ENCODE results near the gene VSTM1.

VSTM1 gene

DNA sequence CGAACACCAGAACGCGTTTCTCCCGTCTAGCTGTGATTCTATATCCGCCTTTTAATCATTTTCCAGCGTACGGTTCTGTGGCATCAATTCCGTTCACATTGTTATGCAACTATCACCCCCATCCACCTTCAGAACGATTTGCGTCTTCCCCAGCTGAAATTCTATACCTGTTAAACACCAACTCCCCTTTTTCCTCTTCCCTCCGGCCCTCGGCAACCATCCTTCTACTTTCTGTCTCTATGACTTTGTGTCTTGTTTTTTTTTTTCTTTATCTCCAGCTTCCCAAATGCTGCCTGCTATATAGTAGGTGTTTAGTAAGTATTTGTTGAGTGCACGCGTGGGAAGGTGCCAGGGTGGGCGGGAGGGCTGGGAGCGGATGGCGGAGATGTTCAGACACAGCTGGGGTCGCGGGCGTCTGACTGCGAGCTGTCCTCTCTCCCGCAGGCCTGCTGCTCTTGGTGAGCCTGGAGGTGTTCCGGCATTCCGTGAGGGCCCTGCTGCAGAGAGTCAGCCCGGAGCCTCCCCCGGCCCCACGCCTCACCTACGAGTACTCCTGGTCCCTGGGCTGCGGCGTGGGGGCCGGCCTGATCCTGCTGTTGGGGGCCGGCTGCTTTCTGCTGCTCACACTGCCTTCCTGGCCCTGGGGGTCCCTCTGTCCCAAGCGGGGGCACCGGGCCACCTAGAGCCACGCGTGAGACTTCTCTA, 52.0 kb downstream of the VSTM1 start:
- DNase-seq (ENCODE audit: low spot score) = no peak

DNA sequence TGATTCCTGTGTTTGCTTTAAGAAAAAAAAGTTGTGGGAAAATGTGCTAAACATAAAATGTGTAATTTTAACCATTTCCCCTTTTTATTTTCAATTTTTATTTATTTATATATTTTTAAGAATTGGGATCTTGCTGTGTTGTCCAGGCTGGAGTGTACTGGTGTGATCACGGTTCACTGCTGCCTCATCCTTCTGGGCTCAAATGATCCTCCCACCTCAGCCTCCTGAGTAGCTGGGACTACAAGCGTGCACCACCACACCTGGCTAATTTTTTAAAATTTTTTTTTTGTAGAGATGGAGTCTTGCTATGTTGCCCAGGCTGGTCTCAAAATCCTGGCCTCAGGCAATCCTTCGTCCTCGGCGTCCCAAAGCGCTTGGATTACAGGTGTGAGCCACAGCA, 53.2 kb downstream of the VSTM1 start:
- no peak for DNase-seq (ENCODE audit: low spot score)

DNA sequence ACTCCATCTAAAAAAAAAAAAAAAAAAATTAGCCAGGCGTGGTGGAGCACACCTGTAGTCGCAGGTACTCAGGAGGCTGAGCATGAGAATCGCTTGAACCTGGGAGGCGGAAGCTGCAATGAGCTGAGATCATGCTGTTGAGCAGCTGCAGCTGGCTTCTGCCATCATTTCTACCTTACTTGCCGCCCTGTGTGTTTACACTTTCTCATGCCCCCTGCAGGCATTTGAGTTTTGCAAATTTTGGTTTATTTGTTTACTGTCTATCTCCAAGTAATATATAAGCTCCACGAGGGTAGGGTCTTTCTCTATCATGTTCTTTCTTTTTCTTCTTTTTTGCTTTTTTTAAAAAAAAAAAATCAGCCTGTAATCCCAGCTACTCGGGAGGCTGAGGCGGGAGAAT, 54.3 kb downstream of the VSTM1 start:
- DNase-seq (ENCODE audit: low spot score) = no peak

DNA sequence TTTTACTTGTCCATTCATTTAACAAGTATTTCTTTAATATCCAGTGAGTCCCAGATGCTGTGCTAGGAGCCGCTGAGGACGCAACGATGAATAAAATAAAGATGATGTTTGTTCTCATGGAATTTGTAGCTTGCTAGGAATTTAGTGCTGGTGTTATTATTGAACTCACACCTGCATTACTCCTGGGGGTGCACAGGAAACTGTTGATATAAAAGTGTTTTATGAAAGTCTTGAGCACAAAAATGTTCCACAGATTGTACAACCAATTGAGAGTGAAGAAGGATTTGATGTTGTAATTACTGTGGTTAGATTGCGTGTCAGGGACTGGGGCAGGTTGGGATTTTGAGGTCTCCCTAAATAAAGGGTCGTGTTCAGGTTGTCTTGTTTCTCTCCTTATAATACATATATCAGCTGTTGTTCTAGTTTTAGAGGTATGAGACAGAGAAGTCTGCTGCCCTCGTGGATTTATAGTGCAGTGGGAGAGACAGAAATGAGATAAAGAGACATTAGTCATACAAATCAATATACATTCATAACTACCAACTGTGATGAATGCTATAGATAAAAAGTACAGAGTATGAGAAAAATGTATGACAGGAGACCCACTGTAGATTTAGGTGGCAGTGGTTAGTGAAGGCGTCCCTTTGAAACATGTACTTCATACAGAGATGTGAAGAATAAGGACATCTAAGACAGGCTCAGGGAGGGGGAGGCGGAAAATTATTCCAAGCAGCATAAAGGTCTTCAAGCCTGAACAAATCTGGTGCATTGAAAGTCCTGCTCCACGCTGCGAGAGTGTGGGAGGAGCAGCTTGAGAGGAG, 61.0 kb downstream of the VSTM1 start:
- no peak for DNase-seq (ENCODE audit: low spot score)

DNA sequence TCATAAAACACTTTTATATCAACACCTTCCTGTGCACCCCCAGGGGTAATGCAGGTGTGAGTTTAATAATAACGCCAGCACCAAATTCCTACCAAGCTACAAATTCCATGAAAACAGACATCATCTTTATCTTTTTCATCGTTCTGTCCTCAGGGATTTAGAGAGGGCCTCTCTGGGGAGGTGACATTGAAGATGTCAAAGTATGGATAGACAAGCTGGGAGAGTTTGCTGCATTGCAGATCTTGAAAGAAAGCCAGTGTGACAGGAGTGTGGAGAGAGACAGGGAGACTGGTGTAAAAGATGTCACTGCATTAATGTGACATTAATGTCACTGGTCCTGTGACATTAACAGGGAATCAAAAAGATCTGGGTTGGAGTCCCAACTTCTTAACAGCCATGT, 62.2 kb downstream of the VSTM1 start:
- no peak for DNase-seq (ENCODE audit: low spot score)

DNA sequence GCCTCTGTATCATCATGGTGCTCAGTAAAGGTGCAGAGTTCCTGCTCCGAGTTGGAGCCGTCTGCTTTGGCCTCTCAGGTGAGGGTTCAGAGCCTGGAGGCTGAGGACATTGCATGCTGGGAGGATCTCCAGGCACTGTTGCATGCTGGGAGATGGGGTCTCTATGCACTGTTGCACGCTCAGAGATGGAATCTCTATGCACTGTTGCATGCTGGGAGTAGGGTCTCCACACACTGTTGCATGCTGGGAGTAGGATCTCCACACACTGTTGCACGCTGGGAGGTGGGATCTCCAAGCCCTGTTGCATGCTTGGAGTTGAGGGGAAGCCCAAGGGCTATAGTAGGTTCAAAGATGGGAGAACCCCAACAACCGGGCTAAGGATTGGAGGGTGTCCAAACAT, 64.0 kb downstream of the VSTM1 start:
- no peak for DNase-seq (ENCODE audit: low spot score)

DNA sequence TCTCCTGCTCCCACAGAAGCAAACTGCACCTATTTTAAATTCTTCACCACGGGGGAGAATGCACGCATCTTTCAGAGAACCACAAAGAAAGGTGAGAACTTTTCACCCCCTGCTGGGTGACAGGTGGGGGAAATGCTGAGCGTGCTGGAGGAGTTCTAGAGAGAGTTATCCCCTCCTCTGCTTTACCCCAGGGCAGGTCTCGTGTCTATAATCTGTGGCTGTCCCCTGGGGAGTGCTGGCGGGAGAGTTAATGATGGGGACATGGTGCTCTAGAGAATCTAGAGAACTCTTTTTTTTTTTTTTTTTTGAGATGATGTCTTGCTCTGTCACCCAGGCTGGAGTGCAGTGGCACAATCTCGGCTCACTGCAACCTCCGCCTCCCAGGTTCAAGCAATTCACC, 65.5 kb downstream of the VSTM1 start:
- DNase-seq (ENCODE audit: low spot score) = no peak

DNA sequence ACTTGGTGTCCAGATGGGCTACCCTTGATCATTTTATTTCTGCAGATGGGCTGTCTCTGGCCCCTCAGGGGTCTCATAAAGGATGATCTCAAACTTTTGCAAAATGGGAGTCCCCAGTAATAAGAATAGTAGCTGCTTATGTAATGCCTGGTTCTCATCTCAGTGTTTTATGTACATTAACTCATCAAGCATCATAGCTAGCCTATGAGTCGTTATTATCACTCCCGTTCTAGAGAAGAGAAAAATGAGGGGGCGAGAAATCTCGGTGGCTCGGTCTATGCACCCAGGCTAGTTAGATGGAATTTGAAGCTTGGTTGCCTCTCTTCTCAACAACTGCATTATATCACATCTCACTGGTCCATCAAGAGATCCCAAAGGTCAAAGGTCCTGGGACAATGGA, 68.9 kb downstream of the VSTM1 start:
- no peak for DNase-seq (ENCODE audit: low spot score)

DNA sequence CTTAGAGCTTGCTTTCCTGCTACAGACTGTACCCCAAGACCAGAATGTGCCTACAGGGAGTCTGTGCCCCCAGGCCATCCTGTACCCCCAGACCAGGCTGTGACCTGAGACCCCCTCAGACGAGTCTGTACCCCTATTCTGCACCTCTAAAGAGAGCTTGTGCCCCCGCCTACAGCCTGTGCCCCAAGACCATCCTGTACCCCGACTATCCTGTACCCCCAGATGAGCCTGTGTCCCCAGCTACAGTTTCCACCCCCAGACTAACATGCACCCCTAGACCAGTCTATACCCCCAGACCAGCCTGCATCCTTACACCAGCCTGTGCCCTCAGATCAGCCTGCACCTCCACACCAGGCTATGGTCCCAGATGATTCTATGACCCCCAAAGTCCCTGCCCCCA, 70.2 kb downstream of the VSTM1 start:
- DNase-seq (ENCODE audit: low spot score) = no peak

DNA sequence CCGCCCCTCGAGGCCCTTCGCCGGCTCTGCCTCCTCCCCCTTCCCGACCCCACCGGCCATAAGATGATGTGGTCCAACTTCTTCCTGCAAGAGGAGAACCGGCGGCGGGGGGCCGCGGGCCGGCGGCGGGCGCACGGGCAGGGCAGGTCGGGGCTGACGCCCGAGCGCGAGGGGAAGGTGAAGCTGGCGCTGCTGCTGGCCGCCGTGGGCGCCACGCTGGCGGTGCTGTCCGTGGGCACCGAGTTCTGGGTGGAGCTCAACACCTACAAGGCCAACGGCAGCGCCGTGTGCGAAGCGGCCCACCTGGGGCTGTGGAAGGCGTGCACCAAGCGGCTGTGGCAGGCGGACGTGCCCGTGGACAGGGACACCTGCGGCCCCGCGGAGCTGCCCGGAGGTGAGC, 70.9 kb downstream of the VSTM1 start:
- DNase-seq (ENCODE audit: low spot score) = no peak

DNA sequence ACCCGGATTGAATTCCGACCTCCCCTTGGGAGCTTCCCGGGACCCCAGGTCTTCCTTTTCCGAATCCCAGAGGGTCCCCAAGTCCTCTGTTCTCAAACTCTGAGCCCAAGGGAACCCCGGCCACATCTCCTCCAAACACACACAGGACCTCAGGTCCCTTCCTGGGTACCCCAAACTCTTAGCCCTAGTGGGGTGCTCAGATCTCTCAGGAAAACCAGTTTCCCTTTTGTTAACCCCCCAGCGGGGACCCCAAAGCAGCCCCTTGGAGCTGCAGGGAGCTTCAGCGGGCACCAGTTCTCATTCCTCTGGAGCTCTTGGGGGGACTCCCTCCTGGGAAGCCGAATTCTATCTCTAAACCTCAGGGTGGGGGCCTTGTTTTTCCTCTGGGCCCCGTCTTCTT, 71.5 kb downstream of the VSTM1 start:
- no peak for DNase-seq (ENCODE audit: low spot score)

DNA sequence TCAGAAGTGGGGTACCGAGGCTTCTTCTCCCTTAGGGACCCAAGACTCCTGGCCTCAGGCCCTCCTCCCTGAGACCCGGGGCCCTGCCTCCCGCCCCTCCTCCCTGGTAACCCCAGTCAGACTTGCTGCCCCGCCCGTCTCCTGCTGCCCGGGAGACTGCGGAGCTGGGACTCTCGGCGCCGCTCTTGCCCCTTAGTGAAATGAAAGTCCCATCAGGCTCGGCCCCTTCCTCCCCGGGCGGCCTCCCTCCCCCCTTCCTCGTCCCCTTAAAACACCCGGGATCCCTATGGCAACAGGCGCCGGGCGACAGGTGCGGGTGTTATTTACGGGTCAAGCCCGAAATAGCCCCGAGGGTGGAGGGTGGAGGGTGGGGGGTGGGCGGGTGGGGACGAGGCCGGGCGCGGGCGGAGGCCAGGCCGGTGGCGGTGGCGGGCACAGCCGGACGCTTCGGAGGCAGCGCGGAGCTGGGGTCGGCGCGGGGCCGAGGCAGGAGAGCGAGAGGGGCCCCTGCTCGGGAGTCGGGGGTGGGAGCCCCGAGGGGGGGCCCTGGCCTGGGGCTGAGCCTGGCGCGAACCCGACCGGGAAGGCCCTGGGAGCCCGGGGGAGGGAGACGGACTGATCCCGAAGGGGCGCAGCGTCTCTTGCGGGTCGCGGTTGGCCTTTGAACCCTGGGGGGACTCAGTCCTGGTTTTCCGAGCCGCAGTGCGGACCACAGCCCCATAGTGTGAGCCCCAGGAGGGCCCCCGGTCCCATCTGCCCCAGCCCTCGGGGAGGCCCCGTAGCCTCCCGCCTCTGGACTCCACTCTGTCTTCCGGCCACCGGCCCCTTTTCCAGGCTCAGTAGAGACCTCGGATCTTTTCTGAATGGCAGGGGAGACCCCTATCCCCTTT, 72.2 kb downstream of the VSTM1 start, which contains the start of gene CACNG6:
CACNG6 (plus strand) TSS at position 414 of the 890 bp plus-strand sequence. CDS start 1,241 bp downstream, outside the sequence.
- DNase-seq (ENCODE audit: low spot score) = no peak

Data from cerebellar cortex (tissue), 1 donor.